ENCODE results near the gene UNC93B1. TPM values are rescaled to one million over a fixed set of nuclear protein-coding genes. Genes with fewer than 3 reads are reported as not detected.

Gene UNC93B1
- total and polyA plus RNA-seq, 2 of the 13 experiments (the other 11 are each of a cell fraction or from before 2014, with no cell fraction given) = 8.8 to 18.9 TPM

DNA sequence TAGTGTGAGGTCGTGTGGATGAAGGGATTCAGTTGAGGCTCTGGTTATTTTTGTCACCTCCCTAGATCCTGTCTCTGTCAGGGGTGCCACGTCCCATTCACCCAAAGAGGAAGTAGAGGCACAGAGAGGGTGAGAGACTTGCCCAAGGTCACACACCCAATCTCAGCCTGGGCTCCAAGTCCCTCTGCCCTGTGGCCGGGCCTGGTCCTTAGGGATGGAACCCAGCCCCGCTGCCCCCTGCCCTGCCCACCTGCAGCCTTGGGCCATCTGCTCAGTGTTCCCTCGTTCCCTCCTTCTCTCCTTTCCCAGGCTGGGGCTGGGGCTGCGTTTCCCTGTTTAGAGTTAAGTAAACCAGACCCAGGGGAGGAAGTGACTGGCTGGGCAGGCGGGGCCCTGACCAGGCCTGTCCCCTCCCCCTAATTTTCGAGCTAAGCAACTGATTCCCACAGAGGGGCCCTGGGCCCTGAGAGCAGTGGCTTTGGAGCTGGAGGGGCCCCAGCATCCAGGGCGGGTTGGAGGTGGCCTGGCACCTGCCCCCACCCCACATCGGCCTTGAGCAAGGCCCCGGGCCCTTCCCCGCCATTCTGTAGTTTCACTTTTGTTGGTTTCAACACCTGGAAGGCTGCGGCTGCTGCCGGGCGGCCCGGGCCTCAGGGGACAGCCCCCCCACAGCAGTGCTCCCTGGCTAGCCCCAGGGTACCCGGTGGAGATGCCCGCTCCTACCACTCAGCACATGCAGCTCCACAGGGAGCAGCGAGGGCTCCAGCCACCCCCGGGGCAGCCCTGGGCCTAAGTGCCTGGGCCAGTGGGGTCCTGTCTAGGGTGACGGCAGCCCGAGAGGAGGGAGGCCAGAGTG lies 36.4 kb upstream of the UNC93B1 start (continued):
- TF ChIP-seq, protein P1, sequence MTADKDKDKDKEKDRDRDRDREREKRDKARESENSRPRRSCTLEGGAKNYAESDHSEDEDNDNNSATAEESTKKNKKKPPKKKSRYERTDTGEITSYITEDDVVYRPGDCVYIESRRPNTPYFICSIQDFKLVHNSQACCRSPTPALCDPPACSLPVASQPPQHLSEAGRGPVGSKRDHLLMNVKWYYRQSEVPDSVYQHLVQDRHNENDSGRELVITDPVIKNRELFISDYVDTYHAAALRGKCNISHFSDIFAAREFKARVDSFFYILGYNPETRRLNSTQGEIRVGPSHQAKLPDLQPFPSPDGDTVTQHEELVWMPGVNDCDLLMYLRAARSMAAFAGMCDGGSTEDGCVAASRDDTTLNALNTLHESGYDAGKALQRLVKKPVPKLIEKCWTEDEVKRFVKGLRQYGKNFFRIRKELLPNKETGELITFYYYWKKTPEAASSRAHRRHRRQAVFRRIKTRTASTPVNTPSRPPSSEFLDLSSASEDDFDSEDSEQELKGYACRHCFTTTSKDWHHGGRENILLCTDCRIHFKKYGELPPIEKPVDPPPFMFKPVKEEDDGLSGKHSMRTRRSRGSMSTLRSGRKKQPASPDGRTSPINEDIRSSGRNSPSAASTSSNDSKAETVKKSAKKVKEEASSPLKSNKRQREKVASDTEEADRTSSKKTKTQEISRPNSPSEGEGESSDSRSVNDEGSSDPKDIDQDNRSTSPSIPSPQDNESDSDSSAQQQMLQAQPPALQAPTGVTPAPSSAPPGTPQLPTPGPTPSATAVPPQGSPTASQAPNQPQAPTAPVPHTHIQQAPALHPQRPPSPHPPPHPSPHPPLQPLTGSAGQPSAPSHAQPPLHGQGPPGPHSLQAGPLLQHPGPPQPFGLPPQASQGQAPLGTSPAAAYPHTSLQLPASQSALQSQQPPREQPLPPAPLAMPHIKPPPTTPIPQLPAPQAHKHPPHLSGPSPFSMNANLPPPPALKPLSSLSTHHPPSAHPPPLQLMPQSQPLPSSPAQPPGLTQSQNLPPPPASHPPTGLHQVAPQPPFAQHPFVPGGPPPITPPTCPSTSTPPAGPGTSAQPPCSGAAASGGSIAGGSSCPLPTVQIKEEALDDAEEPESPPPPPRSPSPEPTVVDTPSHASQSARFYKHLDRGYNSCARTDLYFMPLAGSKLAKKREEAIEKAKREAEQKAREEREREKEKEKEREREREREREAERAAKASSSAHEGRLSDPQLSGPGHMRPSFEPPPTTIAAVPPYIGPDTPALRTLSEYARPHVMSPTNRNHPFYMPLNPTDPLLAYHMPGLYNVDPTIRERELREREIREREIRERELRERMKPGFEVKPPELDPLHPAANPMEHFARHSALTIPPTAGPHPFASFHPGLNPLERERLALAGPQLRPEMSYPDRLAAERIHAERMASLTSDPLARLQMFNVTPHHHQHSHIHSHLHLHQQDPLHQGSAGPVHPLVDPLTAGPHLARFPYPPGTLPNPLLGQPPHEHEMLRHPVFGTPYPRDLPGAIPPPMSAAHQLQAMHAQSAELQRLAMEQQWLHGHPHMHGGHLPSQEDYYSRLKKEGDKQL (CRISPR knock-in tag; IDR thresholded peaks at IDR 0.05; ENCODE audit: low read depth) = no peak
- TF ChIP-seq AGO1 (IDR thresholded peaks at IDR 0.05; ENCODE audit: low read depth, low read length, poor library complexity, severe bottlenecking) (no peak), ZSCAN29 (CRISPR knock-in tag; conservative IDR thresholded peaks at IDR 0.05) (no peak), ELF1 (CRISPR knock-in tag; IDR thresholded peaks at IDR 0.05) (peak; percentile 30; the same call in 1 of the 2 replicates), ZNF496 (CRISPR knock-in tag; IDR thresholded peaks at IDR 0.05; ENCODE audit: insufficient replicate concordance) (no peak), ZFYVE20 (CRISPR knock-in tag; IDR thresholded peaks at IDR 0.05; ENCODE audit: borderline replicate concordance, low read depth) (no peak), TFAP4 (IDR thresholded peaks at IDR 0.05; ENCODE audit: borderline replicate concordance, low read depth) (no peak), RBFOX2 (IDR thresholded peaks at IDR 0.05; ENCODE audit: low read depth, low read length) (peak; percentile 47; the same call in 1 of the 2 replicates), BORCS8-MEF2B (CRISPR knock-in tag; IDR thresholded peaks at IDR 0.05) (no peak), XRCC5 (optimal IDR thresholded peaks at IDR 0.05; ENCODE audit: low read length) (no peak), FOSL2 (CRISPR knock-in tag; IDR thresholded peaks at IDR 0.05) (no peak), NR2F6 (IDR thresholded peaks at IDR 0.05) (no peak), NR2F6 (CRISPR knock-in tag; IDR thresholded peaks at IDR 0.05) (peak; percentile 44), ZNF326 (CRISPR knock-in tag; IDR thresholded peaks at IDR 0.05; ENCODE audit: borderline replicate concordance) (no peak), MTF2 (CRISPR knock-in tag; IDR thresholded peaks at IDR 0.05; ENCODE audit: borderline replicate concordance) (peak; percentile 85), RAD21 (CRISPR knock-in tag; IDR thresholded peaks at IDR 0.05) (no peak), ZNF773 (CRISPR knock-in tag; IDR thresholded peaks at IDR 0.05; ENCODE audit: borderline replicate concordance) (no peak)
- TF ChIP-seq, protein P2, sequence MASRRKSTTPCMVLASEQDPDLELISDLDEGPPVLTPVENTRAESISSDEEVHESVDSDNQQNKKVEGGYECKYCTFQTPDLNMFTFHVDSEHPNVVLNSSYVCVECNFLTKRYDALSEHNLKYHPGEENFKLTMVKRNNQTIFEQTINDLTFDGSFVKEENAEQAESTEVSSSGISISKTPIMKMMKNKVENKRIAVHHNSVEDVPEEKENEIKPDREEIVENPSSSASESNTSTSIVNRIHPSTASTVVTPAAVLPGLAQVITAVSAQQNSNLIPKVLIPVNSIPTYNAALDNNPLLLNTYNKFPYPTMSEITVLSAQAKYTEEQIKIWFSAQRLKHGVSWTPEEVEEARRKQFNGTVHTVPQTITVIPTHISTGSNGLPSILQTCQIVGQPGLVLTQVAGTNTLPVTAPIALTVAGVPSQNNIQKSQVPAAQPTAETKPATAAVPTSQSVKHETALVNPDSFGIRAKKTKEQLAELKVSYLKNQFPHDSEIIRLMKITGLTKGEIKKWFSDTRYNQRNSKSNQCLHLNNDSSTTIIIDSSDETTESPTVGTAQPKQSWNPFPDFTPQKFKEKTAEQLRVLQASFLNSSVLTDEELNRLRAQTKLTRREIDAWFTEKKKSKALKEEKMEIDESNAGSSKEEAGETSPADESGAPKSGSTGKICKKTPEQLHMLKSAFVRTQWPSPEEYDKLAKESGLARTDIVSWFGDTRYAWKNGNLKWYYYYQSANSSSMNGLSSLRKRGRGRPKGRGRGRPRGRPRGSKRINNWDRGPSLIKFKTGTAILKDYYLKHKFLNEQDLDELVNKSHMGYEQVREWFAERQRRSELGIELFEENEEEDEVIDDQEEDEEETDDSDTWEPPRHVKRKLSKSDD (CRISPR knock-in tag; IDR thresholded peaks at IDR 0.05; ENCODE audit: low read depth) = no peak
